ENCODE data around the gene TMEM154.

The TMEM154 gene

DNA sequence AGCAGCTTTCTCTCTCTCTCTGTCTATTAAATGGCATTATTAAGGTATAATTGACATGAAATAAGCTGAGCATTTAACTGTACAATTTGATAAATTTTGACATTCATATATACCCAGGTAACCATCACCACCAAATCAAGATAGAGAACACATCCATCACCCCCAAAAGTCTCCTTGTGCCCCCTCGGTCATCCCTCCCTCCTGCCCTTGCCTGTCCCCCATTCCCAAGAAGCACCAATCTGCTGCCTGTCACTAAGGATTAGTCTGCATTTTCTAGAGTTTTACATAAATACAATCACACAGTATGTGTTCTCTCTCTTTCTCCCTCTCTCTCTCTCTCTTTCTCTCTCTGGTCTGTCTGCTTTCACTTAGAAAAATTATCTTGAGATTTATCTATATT, 25.0 kb upstream of the TMEM154 start:
- Mint-ChIP-seq H3K4me1 (no peaks in the 10 kb centered on the region), H3K9me3 (peaks cover 6% of the 10 kb centered on the region), H3K27ac (no peak overlapping the region), H3K4me3 (no peak overlapping the region), H3K36me3 (no peaks in the 10 kb centered on the region)
- no peak for DNase-seq (ENCODE audit: low spot score in 2 of 2)
- no peak for ATAC-seq

DNA sequence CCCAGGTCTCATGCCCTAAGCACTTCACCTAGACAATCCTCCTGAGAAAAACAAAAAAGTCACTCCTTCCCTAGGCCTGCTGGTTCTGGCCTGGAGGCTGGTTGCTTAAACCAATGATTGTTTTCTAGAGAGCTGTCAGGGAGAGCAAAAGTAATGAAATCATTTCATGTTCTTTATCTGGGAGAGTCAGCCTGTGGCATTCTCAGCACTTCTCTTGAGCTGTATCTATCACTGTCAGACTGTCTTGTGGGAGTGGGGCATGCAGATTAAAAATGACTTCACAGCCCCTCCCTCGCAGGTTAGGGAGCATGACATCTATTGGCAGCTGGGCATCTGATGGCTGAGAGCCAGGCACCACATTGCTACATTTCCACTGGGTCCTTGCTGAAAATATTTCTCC, 20.4 kb upstream of the TMEM154 start:
- Mint-ChIP-seq H3K4me3 (no peak overlapping the region), H3K36me3 (no peaks in the 10 kb centered on the region), H3K4me1 (peaks cover 25% of the 10 kb centered on the region), H3K9me3 (peaks cover 6% of the 10 kb centered on the region), H3K27ac (no peak overlapping the region)
- no peak for ATAC-seq
- DNase-seq (ENCODE audit: low spot score in 2 of 2): no peak

GRCh38 chr4:152699313-152699712, 19.5 kb upstream of the TMEM154 start:
- Mint-ChIP-seq H3K36me3 (no peaks in the 10 kb centered on the region), H3K9me3 (no peaks in the 10 kb centered on the region), H3K27ac (no peak overlapping the region), H3K4me1 (peaks cover 25% of the 10 kb centered on the region), H3K4me3 (no peak overlapping the region)
- ATAC-seq (no peak), DNase-seq (ENCODE audit: low spot score in 2 of 2) (no peak)

- no peak overlapping the region for H3K27ac Mint-ChIP-seq
- H3K36me3 Mint-ChIP-seq: no peaks in the 10 kb centered on the region
- DNase-seq (ENCODE audit: low spot score in 2 of 2) (no peak), ATAC-seq (no peak)
- H3K4me1 Mint-ChIP-seq: peaks cover 25% of the 10 kb centered on the region
- no peak overlapping the region for H3K4me3 Mint-ChIP-seq
- H3K9me3 Mint-ChIP-seq: no peaks in the 10 kb centered on the region
Measured at GRCh38 chr4:152698089-152698499, 18.3 kb upstream of the TMEM154 start.

- Mint-ChIP-seq H3K4me1 (peaks cover 25% of the 10 kb centered on the region), H3K27ac (no peak overlapping the region), H3K9me3 (no peaks in the 10 kb centered on the region), H3K4me3 (no peak overlapping the region), H3K36me3 (no peaks in the 10 kb centered on the region)
- DNase-seq (ENCODE audit: low spot score in 2 of 2): no peak
- ATAC-seq: no peak
Measured at GRCh38 chr4:152697284-152698088, 17.7 kb upstream of the TMEM154 start.

DNA sequence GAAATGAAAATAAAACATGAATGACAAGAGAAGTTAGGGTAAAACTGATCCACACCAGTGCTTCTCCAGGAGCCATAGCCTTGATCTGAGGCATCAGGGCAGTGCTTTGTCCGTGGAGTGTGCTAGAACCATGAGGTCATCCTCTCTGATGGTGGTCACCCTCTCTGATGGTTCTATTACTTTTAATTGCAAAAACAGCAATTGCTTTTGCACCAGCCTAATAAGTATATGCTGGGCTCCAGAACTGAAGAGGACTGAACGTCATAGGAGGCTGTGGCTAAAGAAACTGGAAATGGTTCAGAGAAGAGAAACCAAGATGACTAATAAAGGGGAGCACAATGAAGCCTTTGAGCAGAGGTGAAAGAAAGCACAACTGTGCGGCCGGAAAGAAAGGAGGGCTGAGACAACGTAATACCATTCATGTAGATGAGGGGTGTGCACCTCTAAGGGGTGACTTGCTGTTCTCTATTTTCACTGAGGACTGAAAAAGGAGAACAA, 17.0 kb upstream of the TMEM154 start:
- peaks cover 25% of the 10 kb centered on the region for H3K4me1 Mint-ChIP-seq
- no peaks in the 10 kb centered on the region for H3K36me3 Mint-ChIP-seq
- ATAC-seq: peak; percentile 100
- H3K9me3 Mint-ChIP-seq: no peaks in the 10 kb centered on the region
- H3K4me3 Mint-ChIP-seq: no peak overlapping the region
- H3K27ac Mint-ChIP-seq: no peak overlapping the region
- peak; percentile 34 to 79 for DNase-seq (ENCODE audit: low spot score in 2 of 2)

DNA sequence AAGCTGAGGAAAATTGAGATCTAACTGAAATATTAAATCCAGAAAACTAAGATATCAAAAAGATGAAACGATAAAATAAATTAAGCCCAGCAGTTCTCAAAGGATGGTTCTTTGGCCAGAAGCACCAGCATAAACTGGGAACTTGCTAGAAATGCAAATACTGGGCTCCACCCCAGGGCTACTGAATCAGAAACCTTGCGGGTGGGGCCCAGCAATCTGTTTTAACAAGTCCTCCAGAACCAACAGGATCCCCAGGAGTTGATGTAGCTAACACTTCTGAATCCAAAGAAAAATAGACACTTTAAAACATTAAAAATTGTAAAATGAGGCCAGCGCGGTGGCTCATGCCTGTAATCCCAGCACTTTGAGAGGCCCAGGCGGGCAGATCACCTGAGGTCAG, 14.1 kb upstream of the TMEM154 start:
- H3K36me3 Mint-ChIP-seq: no peaks in the 10 kb centered on the region
- H3K9me3 Mint-ChIP-seq: no peaks in the 10 kb centered on the region
- H3K4me1 Mint-ChIP-seq: peaks cover 32% of the 10 kb centered on the region
- no peak for DNase-seq (ENCODE audit: low spot score in 2 of 2)
- H3K27ac Mint-ChIP-seq: no peak overlapping the region
- H3K4me3 Mint-ChIP-seq: no peak overlapping the region
- no peak for ATAC-seq

GRCh38 chr4:152691761-152692160, 12.0 kb upstream of the TMEM154 start:
- ATAC-seq: no peak

DNA sequence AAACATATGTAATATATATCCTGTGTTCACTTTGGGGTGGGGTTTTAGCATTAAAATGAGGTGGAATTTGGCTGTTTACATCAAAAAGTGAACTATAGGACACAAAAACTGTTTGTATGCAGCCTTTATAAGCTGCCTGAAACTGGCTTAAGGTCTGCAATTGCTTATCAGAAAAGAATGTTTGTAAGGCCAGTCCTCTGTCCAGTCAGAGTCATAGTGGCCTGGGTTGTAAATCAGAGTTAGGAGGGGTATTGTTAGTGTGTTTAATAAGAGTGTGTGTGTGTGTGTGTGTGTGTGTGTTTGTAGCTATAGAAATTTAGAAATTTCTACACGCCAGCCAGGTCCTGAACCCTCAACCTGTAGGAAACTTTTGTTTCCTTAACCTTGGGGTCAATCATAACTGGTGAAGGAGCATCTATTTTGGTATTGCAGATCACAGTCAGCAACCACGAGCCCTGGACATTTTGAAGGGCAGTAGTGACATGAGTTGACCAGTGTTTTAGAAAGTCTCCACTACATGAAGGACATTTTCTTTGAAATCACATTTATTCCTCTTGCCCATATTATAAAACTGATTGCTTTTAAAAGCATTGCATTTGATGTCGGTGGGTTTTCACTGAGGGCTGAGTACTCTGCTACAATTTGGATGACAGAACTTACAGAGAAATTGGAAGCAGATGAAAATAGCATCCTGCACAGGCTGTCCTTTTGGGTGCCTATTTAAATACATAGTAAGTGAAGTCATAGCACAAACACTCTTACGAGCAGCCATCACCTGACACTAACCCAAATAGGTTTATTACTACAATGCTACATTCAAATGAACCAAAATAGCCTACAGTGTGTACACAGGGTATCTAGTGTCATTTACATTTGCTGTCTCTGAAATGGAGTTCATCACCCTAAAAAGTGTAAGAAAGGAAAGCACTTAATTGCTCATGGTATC, 11.2 kb upstream of the TMEM154 start:
- H3K9me3 Mint-ChIP-seq: no peaks in the 10 kb centered on the region
- no peak overlapping the region for H3K27ac Mint-ChIP-seq
- peaks cover 20% of the 10 kb centered on the region for H3K4me1 Mint-ChIP-seq
- H3K36me3 Mint-ChIP-seq: no peaks in the 10 kb centered on the region
- no peak overlapping the region for H3K4me3 Mint-ChIP-seq
- DNase-seq (ENCODE audit: low spot score in 2 of 2) (no peak), ATAC-seq (no peak)

More at GRCh38 chr4:152691761-152692160, 12.0 kb upstream of the TMEM154 start:
- Mint-ChIP-seq H3K27ac (no peak overlapping the region), H3K4me1 (peaks cover 17% of the 10 kb centered on the region), H3K9me3 (no peaks in the 10 kb centered on the region), H3K36me3 (no peaks in the 10 kb centered on the region), H3K4me3 (no peak overlapping the region)
- DNase-seq (ENCODE audit: low spot score in 2 of 2): no peak

- Mint-ChIP-seq H3K4me1 (peaks cover 17% of the 10 kb centered on the region), H3K9me3 (no peaks in the 10 kb centered on the region), H3K36me3 (no peaks in the 10 kb centered on the region), H3K27ac (no peak overlapping the region), H3K4me3 (no peak overlapping the region)
- no peak for DNase-seq (ENCODE audit: low spot score in 2 of 2)
- ATAC-seq: peak; percentile 61
Measured at GRCh38 chr4:152689615-152690501, 10.1 kb upstream of the TMEM154 start.

GRCh38 chr4:152687974-152688599, 8.3 kb upstream of the TMEM154 start:
- Mint-ChIP-seq H3K4me3 (no peak overlapping the region), H3K4me1 (peaks cover 34% of the 10 kb centered on the region), H3K36me3 (no peaks in the 10 kb centered on the region), H3K9me3 (no peaks in the 10 kb centered on the region), H3K27ac (no peak overlapping the region)
- DNase-seq (ENCODE audit: low spot score in 2 of 2) (no peak), ATAC-seq (no peak)

GRCh38 chr4:152686452-152687013, 6.7 kb upstream of the TMEM154 start:
- Mint-ChIP-seq H3K9me3 (no peaks in the 10 kb centered on the region), H3K36me3 (no peaks in the 10 kb centered on the region), H3K4me1 (peaks cover 44% of the 10 kb centered on the region), H3K27ac (peak overlapping the region; percentile 71), H3K4me3 (no peak overlapping the region)
- no peak for ATAC-seq
- no peak for DNase-seq (ENCODE audit: low spot score in 2 of 2)

DNA sequence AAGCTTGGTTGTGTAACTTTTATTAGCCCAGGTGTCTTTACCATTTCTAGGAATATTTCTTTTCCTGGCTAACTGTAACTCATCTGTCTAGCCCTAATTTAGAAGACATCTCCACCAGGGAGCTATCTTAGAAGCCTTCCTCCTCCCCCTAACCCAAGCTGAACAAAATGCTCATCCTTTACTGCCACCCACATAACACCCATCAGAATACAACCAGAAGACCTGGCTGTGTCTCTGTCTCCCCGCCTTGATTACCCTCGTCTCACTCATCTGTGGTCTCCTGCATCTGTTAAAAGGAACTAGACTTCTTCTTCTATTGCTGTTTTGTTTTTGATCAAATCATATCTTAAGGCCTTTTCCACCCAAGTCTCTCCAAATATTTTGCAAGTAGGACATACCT, 4.8 kb upstream of the TMEM154 start:
- Mint-ChIP-seq H3K36me3 (no peaks in the 10 kb centered on the region), H3K4me1 (peaks cover 49% of the 10 kb centered on the region), H3K4me3 (no peak overlapping the region), H3K27ac (peak overlapping the region; percentile 1), H3K9me3 (no peaks in the 10 kb centered on the region)
- DNase-seq (ENCODE audit: low spot score in 2 of 2) (no peak), ATAC-seq (peak; percentile 47)

- no peaks in the 10 kb centered on the region for H3K36me3 Mint-ChIP-seq
- no peak overlapping the region for H3K27ac Mint-ChIP-seq
- no peak overlapping the region for H3K4me3 Mint-ChIP-seq
- ATAC-seq (peak; percentile 25), DNase-seq (ENCODE audit: low spot score in 2 of 2) (no peak)
- peaks cover 49% of the 10 kb centered on the region for H3K4me1 Mint-ChIP-seq
- no peaks in the 10 kb centered on the region for H3K9me3 Mint-ChIP-seq
Measured at GRCh38 chr4:152684007-152684406, 4.2 kb upstream of the TMEM154 start.
